CD4-positive, alpha-beta T cell (primary cell): Measurements from ENCODE around the gene IL16. TPM values are rescaled to one million over a fixed set of nuclear protein-coding genes. Genes with fewer than 3 reads are reported as not detected.

Experiments used
- ATAC-seq: fragments of 200-7000 bp; cut with Tn5 transposase; one replicate; pipeline ENCODE4 v1.10.0; 2022; ENCODE audit warnings: mild to moderate bottlenecking; ENCODE audit not compliant: poor library complexity
- CTCF ChIA-PET: fragments of 350-600 bp; sonication (Branson Sonifier 250); formaldehyde crosslinking; loops from one replicate; lab custom pipeline; 2021; ENCODE audit warnings: antibody characterized with exemption, inconsistent platforms; lab: Charles Lee
- POLR2A ChIA-PET: fragments of 350-600 bp; sonication (Branson Sonifier 250); formaldehyde crosslinking; loops from one replicate; lab custom pipeline; 2021; ENCODE audit warnings: antibody characterized with exemption, inconsistent platforms; lab: Charles Lee
- DNase-seq, 14 experiments: peaks; one replicate each; pipeline ENCODE4 v3.0.0-alpha.2; 2013 to 2020; ENCODE audit warnings: mixed read lengths in 2 of 14
- H3K27ac ChIP-seq, 2 donors: one replicate each; pipeline versions ENCODE4 v1.5.1 to v1.7.0; 2013; ENCODE audit warnings: low read length in 2 of 2, low read depth in 1 of 2, mild to moderate bottlenecking in 1 of 2
- H3K27me3 ChIP-seq, 2 experiments: 1 replicate in 1 of 2; 2 replicates in 1 of 2; pipeline versions ENCODE4 v1.6.1 to v1.7.0; 2013; ENCODE audit warnings: low read length in 2 of 2, control low read depth in 1 of 2, mild to moderate bottlenecking in 1 of 2, moderate library complexity in 1 of 2; ENCODE audit not compliant: insufficient read depth in 2 of 2, control insufficient read depth in 1 of 2
- H3K36me3 ChIP-seq: one replicate; pipeline ENCODE4 v1.6.1; 2013; ENCODE audit warnings: low read length, control low read depth; ENCODE audit not compliant: insufficient read depth
- H3K4me1 ChIP-seq: one replicate; pipeline ENCODE4 v1.6.1; 2013; ENCODE audit warnings: low read length, control low read depth; ENCODE audit not compliant: insufficient read depth
- H3K4me3 ChIP-seq: one replicate; pipeline ENCODE4 v1.5.1; 2013; ENCODE audit warnings: mild to moderate bottlenecking, low read length, moderate library complexity
- H3K9me3 ChIP-seq, 2 experiments: 1 replicate in 1 of 2; 2 replicates in 1 of 2; pipeline versions ENCODE4 v1.6.1 to v1.7.0; 2013; ENCODE audit warnings: low read length in 2 of 2, mild to moderate bottlenecking in 2 of 2, control low read depth in 1 of 2, moderate library complexity in 1 of 2; ENCODE audit not compliant: control insufficient read depth in 1 of 2, insufficient read depth in 1 of 2
- H3K27ac Mint-ChIP-seq: one replicate; pipeline ENCODE4 v1.8.0; 2020; ENCODE audit warnings: mixed read lengths
- H3K27me3 Mint-ChIP-seq: one replicate; pipeline ENCODE4 v1.8.0; 2021; ENCODE audit warnings: mixed read lengths
- H3K36me3 Mint-ChIP-seq: one replicate; pipeline ENCODE4 v1.8.0; 2021; ENCODE audit warnings: low read depth, mixed read lengths
- H3K4me1 Mint-ChIP-seq: one replicate; pipeline ENCODE4 v1.8.0; 2021; ENCODE audit warnings: low read depth, mixed read lengths
- H3K4me3 Mint-ChIP-seq: one replicate; pipeline ENCODE4 v1.8.0; 2020; ENCODE audit warnings: mild to moderate bottlenecking, mixed read lengths
- H3K9me3 Mint-ChIP-seq: one replicate; pipeline ENCODE4 v1.8.0; 2020; ENCODE audit warnings: mixed read lengths
- intact Hi-C, 2 experiments: fragments of 100-400 bp; cut with DNase I in 1 of 2; cut with micrococcal nuclease in 1 of 2; formaldehyde crosslinking; loops; one replicate each; pipeline versions ENCODE4 v1.15.1 to v1.9.0; 2023 to 2025; cut with DNase I, micrococcal nuclease
- total RNA-seq, 174 experiments: library from RNA in 2 of 174; stranded (reverse) in 2 of 174; gene quantifications; one replicate each; pipeline ENCODE4 v1.2.3 and lab custom pipeline; 2021 to 2026
- TF ChIP-seq, protein P1 (sequence below): fragments of 200-600 bp; IDR thresholded peaks from one replicate; pipeline ENCODE4 v1.8.0; 2022; ENCODE audit warnings: antibody characterized with exemption, mild to moderate bottlenecking

The IL16 gene
- total RNA-seq, 2 experiments from 2014 or later, result 164 to 168 TPM

GRCh38 chr15:81168131-81168526, 28.6 kb upstream of the IL16 start:
- no peaks in the 10 kb centered on the region for H3K9me3 Mint-ChIP-seq
- POLR2A ChIA-PET, result no interaction called here
- CTCF ChIA-PET, result no interaction called here
- peaks cover 3% of the 10 kb centered on the region for H3K4me1 ChIP-seq
- DNase-seq (no peak), ATAC-seq (no peak)
- no peaks in the 10 kb centered on the region for H3K4me1 Mint-ChIP-seq
- H3K27me3 ChIP-seq, result peaks cover 0 to 2% of the 10 kb centered on the region in 2 experiments
- H3K27me3 Mint-ChIP-seq, result peaks cover 26% of the 10 kb centered on the region
- H3K4me3 Mint-ChIP-seq, result no peak overlapping the region
- TF ChIP-seq, protein P1, sequence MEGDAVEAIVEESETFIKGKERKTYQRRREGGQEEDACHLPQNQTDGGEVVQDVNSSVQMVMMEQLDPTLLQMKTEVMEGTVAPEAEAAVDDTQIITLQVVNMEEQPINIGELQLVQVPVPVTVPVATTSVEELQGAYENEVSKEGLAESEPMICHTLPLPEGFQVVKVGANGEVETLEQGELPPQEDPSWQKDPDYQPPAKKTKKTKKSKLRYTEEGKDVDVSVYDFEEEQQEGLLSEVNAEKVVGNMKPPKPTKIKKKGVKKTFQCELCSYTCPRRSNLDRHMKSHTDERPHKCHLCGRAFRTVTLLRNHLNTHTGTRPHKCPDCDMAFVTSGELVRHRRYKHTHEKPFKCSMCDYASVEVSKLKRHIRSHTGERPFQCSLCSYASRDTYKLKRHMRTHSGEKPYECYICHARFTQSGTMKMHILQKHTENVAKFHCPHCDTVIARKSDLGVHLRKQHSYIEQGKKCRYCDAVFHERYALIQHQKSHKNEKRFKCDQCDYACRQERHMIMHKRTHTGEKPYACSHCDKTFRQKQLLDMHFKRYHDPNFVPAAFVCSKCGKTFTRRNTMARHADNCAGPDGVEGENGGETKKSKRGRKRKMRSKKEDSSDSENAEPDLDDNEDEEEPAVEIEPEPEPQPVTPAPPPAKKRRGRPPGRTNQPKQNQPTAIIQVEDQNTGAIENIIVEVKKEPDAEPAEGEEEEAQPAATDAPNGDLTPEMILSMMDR, result no peak
- intact Hi-C loops, result no loop called here
- no peaks in the 10 kb centered on the region for H3K9me3 ChIP-seq
- H3K36me3 Mint-ChIP-seq, result no peaks in the 10 kb centered on the region
- no peak overlapping the region for H3K4me3 ChIP-seq
- no peak overlapping the region for H3K27ac ChIP-seq
- no peaks in the 10 kb centered on the region for H3K36me3 ChIP-seq
- no peak overlapping the region for H3K27ac Mint-ChIP-seq

DNA sequence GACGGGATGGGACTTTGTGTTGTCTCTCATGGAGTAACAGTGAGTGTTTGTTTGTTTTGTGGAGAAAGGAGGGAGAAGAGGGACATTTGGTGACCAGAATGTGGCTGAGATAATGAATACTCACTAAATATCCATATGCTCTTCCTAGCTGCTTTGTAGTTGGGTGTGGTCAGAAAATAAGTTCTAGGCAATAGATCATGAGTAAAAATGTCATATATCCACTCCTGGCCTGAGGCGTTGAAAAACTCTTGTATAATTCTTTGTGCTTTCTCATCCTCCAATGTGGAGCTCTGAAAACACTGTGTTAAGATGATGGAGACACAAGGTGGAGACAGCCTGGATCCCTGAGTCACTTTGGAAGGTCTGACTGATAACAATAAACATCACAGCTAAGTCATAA, 28.0 kb upstream of the IL16 start:
- intact Hi-C loops, result no loop called here
- no peak overlapping the region for H3K27ac Mint-ChIP-seq
- Histone ChIP-seq H3K36me3 (no peaks in the 10 kb centered on the region), H3K9me3 (no peaks in the 10 kb centered on the region), H3K4me1 (peaks cover 3% of the 10 kb centered on the region), H3K27me3 (peaks cover 0 to 4% of the 10 kb centered on the region in 2 experiments), H3K27ac (no peak overlapping the region), H3K4me3 (no peak overlapping the region)
- no peaks in the 10 kb centered on the region for H3K36me3 Mint-ChIP-seq
- DNase-seq (no peak), ATAC-seq (no peak)
- H3K4me3 Mint-ChIP-seq, result no peak overlapping the region
- ChIA-PET POLR2A (no interaction called here), CTCF (no interaction called here)
- peaks cover 26% of the 10 kb centered on the region for H3K27me3 Mint-ChIP-seq
- no peaks in the 10 kb centered on the region for H3K9me3 Mint-ChIP-seq
- TF ChIP-seq, protein P1, result no peak
- H3K4me1 Mint-ChIP-seq, result no peaks in the 10 kb centered on the region

GRCh38 chr15:81170511-81170910, 26.2 kb upstream of the IL16 start:
- ChIA-PET POLR2A (no interaction called here), CTCF (no interaction called here)
- intact Hi-C loops, result no loop called here
- Mint-ChIP-seq H3K36me3 (no peaks in the 10 kb centered on the region), H3K9me3 (no peaks in the 10 kb centered on the region), H3K27ac (no peak overlapping the region), H3K4me3 (no peak overlapping the region), H3K4me1 (no peaks in the 10 kb centered on the region), H3K27me3 (peaks cover 12% of the 10 kb centered on the region)
- peaks cover 3% of the 10 kb centered on the region for H3K4me1 ChIP-seq
- DNase-seq (no peak), ATAC-seq (no peak)
- H3K4me3 ChIP-seq, result no peak overlapping the region
- peaks cover 0 to 4% of the 10 kb centered on the region in 2 experiments for H3K27me3 ChIP-seq
- no peak overlapping the region for H3K27ac ChIP-seq
- TF ChIP-seq, protein P1, result no peak
- no peaks in the 10 kb centered on the region for H3K9me3 ChIP-seq
- no peaks in the 10 kb centered on the region for H3K36me3 ChIP-seq
